ENCODE measurements around the gene ENOSF1.
"Not testable (repeated sequence)": the region's sequence is repeated elsewhere in the genome, so short reads cannot be mapped to it uniquely, and the experiment has no call there.

The ENOSF1 gene, protein sequence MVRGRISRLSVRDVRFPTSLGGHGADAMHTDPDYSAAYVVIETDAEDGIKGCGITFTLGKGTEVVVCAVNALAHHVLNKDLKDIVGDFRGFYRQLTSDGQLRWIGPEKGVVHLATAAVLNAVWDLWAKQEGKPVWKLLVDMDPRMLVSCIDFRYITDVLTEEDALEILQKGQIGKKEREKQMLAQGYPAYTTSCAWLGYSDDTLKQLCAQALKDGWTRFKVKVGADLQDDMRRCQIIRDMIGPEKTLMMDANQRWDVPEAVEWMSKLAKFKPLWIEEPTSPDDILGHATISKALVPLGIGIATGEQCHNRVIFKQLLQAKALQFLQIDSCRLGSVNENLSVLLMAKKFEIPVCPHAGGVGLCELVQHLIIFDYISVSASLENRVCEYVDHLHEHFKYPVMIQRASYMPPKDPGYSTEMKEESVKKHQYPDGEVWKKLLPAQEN

DNA sequence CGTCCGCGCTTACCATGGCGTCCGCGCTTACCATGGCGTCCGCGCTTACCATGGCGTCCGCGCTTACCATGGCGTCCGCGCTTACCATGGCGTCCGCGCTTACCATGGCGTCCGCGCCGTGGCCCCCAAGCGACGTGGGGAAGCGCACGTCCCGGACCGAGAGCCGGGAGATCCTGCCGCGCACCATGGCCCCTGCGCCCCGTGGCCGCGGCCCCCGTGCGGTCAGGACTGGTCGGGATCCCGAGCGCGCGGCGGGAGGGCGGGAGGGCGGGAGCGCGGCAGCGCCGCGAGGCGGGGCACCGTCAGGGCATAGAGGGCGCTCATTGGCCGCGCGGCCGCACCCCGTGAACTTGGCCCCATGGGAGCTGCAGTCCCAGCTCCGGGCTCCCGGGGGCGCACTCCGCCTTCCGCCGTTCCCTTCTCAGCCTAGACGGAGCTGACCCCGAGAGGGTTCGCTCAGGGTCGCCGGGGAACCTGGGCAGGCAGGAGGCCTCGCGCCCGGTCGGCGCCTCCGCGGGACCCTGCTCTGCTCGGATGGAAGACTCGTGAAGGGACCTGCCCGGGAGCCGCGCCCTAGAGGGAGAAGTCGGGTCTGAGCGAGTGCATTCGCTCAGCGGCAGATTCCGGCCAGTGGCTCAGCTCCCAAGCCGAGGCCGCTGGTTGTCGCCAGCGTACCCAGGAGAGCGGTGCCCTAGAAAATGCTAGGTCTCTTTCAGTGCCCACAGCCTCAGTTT is at the start of gene ENOSF1:
ENOSF1 (minus strand) TSS at position 230 of the 734 bp plus-strand sequence; CDS start at position 187, 43 bp downstream.
- in situ Hi-C loops (cut with HindIII; ENCODE audit: low sequenced_read_pairs), result no loop called here

DNA sequence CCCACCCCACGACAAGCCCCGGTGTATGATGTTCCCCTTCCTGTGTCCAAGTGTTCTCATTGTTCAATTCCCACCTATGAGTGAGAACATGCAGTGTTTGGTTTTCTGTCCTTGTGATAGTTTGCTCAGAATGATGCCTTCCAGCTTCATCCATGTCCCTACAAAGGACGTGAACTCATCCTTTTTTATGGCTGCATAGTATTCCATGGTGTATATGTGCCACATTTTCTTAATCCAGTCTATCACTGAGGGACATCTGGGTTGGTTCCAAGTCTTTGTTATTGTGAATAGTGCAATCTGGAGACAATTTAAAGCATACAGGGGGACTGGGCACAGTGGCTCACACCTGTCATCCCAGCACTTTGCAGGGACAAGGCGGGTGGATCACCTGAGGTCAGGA is 47.4 kb upstream of the ENOSF1 start:
- in situ Hi-C loops (cut with HindIII; ENCODE audit: low sequenced_read_pairs), result not testable (repeated sequence)

DNA sequence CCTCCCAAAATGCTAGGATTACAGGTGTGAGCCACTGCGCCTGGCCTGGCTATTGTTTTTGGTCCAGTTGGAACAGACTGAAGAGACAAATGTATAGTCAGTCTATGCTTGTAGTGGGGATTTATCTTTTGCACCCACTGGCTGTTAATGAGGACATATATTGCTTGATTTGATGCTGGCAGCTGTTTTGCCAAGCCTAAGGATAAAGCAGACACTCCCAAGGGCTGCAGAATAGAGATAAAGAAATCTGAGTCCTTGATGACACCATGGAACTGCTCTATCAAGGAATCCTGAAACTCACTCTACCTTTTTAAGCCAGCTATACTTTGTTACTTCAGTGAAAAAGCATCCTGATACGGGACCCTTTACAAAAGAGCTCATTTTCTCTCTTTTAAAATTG is 43.1 kb upstream of the ENOSF1 start:
- in situ Hi-C loops (cut with HindIII; ENCODE audit: low sequenced_read_pairs), result no loop called here

DNA sequence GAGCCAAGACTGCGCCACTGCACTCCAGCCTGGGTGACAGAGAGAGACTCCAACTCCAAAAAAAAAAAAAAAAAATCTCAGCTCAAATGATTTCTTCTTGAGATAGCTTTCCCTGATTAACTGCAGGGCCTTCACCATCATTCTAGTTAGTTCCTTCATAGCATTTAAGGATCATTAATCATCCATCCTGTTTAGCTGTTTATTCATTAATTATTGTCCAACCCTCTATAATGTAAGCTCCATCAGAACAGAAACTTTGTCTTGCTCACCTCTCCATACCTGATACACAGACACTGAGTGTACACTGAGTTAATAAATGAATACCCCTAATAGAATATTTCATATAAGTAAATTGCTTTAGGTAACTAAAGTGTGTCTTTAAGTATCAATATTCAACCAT is 42.2 kb upstream of the ENOSF1 start:
- in situ Hi-C loops (cut with HindIII; ENCODE audit: low sequenced_read_pairs), result no loop called here

DNA sequence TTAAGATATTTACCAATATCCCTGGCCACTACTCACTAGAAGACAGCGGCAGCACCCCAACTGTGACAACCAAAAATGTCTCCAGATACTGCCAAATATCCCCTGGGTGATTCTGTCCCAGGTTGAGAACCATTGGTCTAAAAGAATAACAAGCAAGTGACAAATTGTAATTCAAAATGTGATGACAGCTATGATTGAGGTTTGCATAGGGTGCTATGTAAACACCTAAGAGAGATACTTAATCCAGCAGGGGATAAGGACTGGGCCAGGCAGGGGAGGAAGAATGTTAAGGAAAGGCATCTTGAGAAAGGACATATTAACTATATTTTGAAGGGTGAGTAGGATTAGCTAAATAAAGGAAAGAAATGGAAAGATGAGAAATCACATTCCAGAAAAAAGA is 38.0 kb upstream of the ENOSF1 start:
- in situ Hi-C loops (cut with HindIII; ENCODE audit: low sequenced_read_pairs), result no loop called here

DNA sequence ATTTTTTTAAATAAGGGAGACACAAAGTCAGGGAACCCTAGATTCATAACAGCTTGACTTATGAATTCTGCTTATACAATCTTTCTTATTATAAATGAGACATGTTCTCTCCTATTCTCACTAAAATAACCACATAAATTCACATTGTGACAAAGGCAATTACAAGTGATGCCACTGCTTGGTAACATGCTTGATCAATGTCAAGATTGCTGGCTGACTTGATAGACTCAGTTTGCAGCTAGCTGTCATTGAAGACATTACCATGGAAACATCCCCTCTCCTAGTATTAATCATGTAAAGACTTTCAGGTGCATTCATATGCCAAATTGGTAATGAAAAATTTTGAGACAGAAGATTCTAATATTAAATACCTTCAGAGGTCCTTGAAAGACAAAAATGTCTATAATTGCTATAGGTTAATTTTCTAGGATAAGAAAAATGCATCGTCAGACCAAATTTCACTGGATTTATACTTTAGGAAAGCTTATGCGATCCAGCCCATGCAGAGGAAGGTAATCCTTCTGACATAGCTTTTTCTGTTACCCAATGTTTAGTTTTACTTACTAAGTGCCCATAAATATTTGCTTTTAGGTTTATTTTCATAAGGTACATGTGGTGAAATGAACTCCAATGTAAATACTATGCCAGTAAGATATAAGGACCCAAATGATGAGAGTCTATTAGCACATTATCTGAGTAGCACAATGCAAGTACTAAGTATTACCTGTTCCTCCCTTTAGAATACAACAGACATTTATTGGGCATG is 32.6 kb upstream of the ENOSF1 start:
- in situ Hi-C loops (cut with HindIII; ENCODE audit: low sequenced_read_pairs), result no loop called here

DNA sequence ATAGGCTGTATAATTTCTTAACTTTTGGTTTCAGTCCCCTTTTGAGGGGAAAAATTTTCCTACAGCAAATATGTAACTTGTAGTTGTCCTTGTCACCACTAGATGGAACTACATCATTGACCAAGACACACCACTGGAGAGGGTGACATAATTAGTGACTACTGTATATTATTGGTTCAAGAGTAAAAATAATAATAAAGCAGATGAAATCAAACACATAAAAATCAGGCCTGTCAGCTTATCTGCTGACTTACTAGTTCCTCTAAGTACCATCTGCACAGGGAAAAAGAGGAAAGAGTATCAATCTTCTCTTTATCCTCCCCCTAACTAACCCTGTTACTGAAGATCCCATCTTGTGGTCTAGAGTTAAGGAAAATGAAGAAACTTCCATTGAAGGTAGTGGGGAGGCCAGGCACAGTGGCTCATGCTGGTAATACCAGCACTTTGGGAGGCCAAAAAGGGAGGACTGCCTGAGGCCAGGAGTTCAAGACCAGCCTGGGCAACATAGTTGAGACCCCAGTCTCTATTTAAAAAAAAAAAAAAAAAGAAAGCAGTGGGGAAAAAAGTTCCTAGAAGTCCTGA is 29.6 kb upstream of the ENOSF1 start:
- in situ Hi-C loops (cut with HindIII; ENCODE audit: low sequenced_read_pairs), result no loop called here

DNA sequence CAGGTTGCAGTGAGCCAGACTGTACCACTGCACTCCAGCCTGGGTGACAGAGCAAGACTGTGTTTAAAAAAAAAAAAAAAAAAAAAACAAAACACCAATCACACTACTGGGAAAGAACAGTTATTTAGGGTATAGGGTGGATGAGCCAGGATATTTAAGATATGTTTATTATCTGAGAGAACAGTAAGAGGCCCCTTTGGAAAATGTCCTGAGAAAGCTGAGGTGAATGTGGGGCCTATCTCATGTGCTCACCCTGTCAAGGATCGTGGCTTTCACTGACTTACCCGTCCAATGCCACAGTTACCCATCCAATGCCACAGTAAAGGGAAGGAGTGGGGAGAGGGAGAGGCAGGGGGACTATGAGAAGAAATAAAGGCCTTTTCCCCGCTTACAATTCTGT is 19.9 kb upstream of the ENOSF1 start:
- in situ Hi-C loops (cut with HindIII; ENCODE audit: low sequenced_read_pairs), result no loop called here

DNA sequence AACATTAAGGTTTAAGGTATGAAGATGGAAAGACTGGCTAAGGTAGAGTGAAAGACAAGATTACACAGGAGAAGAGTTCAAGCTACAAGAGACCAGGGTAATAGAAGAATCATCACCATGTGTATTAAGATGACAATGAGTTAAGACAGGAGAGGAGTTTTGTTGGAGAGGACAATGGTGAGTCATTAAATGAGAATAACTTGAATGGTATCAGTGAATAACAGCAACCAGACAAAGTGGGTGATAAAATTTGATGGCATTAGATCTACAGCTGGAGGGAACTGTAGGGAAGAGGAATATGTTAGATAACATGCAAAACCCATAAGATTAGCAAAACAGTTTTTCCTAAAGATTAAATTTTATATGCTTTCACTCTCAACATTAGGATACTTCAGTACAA is 18.8 kb upstream of the ENOSF1 start:
- in situ Hi-C loops (cut with HindIII; ENCODE audit: low sequenced_read_pairs), result no loop called here

DNA sequence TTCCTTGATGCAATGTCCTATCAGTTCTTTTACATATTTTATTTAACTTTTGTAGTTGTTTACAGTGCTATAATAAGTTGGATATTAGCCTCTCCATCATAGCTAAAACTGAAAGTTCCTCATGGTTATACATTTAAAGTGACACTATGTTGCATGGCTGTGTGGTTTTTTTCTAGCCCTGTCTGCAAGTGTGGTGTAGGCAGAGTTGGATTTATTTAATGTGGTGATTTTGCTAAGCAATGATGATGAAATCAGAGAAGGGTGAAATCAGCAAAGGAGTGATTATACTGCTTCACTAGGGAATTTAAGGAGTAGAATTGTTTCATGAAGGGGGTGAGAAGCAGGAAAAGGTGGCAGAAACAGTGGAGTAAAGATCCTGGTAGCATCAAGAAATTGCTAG is 18.3 kb upstream of the ENOSF1 start:
- in situ Hi-C loops (cut with HindIII; ENCODE audit: low sequenced_read_pairs), result no loop called here

DNA sequence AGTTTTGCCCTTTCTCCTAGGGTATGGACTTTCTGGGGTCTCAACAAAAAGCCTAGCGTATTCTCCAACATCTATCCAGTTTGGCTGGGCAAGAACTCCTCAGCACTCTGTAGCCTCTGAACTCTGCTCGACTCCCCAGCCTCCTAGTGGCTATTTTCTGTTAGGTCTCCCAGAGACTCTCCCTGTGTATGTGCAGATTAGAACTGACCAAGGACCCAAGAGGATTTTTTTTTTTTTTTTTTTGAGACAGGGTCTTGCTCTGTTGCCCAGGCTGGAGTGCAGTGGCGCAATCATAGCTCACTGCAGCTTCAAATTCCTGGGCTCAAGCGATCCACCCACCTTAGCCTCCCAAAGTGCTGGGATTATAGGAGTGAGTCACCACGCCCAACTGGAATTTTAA is 17.7 kb upstream of the ENOSF1 start:
- in situ Hi-C loops (cut with HindIII; ENCODE audit: low sequenced_read_pairs), result not testable (repeated sequence)

DNA sequence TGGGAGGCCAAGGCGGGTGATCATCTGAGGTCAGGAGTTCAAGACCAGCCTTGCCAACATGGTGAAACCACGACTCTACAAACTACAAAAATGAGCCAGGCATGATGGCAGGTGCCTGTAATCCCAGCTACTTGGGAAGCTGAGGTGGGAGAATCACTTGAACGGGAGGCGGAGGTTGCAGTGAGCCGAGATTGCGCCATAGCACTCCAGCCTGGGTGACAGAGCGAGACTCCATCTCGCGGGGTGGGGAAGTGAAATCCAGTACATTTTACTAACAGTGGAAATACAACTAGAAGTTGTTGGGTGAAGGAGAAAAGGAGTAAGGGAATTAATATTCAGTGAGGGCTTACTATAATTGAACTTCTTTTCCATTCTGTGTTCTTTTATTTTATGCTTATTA is 13.2 kb upstream of the ENOSF1 start:
- in situ Hi-C loops (cut with HindIII; ENCODE audit: low sequenced_read_pairs), result no loop called here

DNA sequence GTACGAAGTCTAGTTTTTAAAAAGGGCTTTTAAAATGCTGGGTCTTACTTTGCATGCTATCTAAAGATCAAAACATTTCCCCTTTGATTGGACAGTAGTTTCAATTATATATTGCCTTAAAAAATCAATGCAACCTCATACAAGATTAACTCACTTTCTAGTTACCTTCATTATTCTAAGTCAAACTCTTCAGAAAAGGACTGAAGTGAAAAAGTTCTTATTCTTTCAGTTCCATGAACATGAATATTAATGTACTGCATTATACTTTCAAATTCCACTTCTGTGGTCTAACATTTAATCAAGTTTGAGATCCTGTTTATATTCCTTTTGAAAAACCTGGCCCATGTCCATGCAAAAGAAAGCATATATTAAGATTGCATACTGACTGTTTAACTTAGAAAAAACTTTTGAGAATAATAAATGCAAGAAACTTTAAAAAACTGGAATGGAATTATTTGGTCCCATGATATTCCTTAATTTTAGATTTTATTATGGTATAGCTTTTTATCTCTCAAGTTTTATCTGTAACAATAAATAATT is 11.2 kb upstream of the ENOSF1 start:
- in situ Hi-C loops (cut with HindIII; ENCODE audit: low sequenced_read_pairs), result no loop called here

DNA sequence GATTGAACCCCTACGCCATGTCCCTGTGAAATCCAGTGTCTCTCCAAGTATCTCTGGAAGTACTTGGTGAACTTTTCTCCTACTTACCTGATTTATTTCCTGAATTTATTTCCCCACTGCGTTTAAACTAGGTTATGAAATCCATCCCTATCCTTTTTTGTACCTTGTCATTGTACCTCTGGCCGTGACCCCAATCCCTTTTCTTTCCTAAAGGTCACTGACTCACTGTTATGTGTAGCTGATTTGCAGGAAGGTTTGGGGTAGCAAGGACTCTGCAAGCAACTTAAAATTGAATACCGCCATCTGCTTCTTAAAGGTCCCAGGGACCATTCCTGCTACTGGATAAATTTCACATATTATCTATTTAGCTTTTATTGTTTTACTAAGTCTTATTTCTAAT is 4.6 kb upstream of the ENOSF1 start:
- in situ Hi-C loops (cut with HindIII; ENCODE audit: low sequenced_read_pairs), result no loop called here

DNA sequence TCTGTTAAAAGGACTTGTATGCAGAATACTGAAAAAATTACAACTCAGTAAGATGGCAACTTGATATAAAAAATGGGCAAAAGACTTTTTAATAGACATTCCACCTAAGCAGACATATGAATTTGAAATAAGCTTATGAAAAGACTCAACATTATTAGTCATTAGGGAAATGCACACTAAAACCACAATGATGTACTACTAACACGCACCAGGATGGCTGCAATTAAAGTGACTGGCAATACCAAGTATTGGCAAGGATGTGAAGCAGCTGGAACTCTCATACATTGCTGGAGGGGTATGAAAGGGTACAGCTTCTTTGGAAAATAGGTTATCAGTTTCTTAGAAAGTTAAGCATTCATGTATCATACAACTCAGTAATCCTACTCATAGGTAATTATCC is 3.2 kb upstream of the ENOSF1 start:
- in situ Hi-C loops (cut with HindIII; ENCODE audit: low sequenced_read_pairs), result no loop called here

DNA sequence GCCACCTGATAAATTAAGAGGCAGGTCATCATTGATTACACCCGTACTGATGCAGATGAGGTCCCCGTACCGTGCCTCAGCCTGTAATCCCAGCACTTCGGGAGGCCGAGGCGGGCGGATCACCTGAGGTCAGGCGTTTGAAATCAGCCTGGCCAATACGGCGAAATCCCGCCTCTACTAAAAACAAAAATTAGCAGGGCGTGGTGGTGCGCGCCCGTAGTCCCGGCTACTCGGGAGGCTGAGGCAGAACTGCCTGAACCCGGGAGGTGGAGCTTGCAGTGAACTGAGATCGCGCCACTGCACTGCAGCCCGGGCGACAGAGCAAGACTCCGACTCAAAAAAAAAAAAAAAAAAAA is 683 bp upstream of the ENOSF1 start:
- in situ Hi-C loops (cut with HindIII; ENCODE audit: low sequenced_read_pairs), result no loop called here

DNA sequence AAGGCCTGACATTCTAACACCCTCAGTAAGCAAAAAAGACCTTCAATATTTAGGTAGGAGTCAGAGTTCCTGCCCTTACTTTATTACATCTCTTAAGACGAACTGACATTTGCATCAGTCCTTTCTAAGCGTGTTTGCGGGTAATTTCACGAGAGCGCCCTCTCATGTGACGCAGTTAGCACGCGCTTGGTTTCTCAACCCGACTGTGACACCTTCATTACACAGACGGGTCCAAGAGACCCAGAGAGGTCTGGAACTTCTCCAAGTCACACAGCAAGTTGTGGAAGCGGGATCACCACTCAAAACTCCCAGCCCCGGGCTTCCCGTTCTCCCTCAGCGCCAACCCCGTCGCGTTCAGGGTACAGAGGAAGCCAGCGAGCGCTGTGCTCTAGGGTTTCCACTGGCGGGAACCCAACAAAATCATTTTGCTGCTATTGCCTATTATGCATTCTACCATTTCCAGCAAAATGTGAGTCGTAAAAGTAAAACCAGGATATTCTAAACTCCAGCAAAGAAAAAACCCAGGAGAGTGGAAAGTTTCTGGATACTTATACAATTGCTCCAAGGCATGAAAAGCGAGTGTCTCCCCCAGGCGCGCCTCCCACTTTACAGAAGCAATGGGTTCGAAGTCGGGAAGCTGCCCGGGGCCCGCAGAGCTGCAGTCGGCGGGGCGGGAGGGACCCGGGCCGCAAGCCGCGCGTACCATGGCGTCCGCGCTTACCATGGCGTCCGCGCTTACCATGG is 601 bp downstream of the ENOSF1 start:
- in situ Hi-C loops (cut with HindIII; ENCODE audit: low sequenced_read_pairs), result no loop called here

DNA sequence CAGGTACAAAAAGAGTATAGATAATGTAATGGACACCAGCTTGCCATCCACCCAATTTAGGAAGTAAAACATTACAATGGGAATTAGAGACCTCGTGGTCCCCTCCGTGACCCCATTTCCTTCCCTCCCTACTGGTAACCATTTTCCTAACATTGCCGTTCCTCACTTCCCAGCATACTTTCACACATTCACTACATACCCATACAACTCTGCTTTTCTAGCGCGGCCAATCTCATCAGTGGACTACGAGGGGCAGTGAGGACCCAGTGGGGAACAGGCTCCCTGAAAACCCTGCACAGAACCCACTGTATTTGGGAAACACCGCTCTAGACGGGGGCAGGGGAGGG is 1.1 kb downstream of the ENOSF1 start:
- in situ Hi-C loops (cut with HindIII; ENCODE audit: low sequenced_read_pairs), result no loop called here

DNA sequence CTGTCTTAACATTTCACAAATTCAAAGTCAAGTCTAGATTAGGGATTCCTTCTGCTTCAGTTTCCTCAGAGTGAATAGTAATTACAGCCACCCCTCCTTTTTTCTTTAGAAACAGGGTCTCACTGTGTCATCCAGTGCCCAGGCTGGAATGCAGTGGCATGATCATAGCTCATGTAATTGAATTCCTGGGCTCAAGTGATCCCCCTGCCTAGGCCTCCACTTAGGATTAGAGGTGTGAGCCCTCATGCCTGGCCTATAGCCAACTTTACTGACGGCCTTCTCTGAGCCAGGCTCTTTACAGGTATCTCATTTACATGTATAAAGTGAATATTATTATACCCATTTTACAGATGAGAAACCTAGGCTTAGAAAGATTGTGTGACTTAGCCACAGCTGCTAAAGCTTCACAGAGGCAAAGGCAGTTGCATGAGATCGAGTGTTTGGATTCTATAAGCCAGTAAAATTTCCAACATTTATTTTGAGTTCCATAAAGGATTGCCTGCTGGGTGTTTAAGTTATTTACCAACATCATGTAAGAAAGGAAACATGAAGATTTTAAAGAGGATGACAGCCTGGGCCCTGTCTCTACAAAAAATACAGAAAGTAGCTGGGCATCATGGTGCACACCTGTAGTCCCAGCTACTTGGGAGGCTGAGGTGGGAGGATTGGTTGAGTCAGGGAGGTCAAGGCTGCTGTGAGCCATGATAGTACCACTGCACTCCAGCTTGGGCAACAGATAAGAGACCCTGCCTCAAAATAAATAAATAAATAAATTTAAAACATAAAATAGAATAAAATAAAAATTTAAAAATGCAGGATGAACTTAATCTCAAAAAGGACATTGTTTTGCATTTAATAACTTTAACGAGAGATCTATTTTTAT is 1.8 kb downstream of the ENOSF1 start:
- in situ Hi-C loops (cut with HindIII; ENCODE audit: low sequenced_read_pairs), result no loop called here

Data from endothelial cell of hepatic sinusoid (primary cell).